ENCODE results near the gene NIBAN1. TPM values are rescaled to one million over a fixed set of nuclear protein-coding genes. Genes with fewer than 3 reads are reported as not detected.

Gene NIBAN1
- polyA plus RNA-seq, 3 donors = 10.2 to 24.6 (median 12.4) TPM

GRCh38 chr1:184965439-184965838 lies 8.9 kb downstream of the NIBAN1 start:
- Mint-ChIP-seq H3K4me3 (no peak overlapping the region), H3K27me3 (ENCODE audit: low read depth in 3 of 3) (no peaks in the 10 kb centered on the region), H3K4me1 (peaks cover 17% of the 10 kb centered on the region), H3K9me3 (peaks cover 0 to 4% (median 0%) of the 10 kb centered on the region in 7 donors), H3K36me3 (peaks cover 24 to 35% of the 10 kb centered on the region in 2 donors), H3K27ac (no peak overlapping the region)
- DNase-seq = no peak
- Histone ChIP-seq H2AFZ (ENCODE audit: insufficient read depth, low read depth, low read length, poor library complexity, severe bottlenecking) (no peak overlapping the region), H3K27ac (ENCODE audit: low read depth in 1 of 2, low read length in 2 of 2) (no peak overlapping the region), H3K9ac (ENCODE audit: insufficient read depth, low read length, poor library complexity, severe bottlenecking) (no peak overlapping the region), H3K27me3 (ENCODE audit: control insufficient read depth in 2 of 2, insufficient read depth in 2 of 2, low read length in 2 of 2) (no peaks in the 10 kb centered on the region), H4K20me1 (ENCODE audit: insufficient read depth, low read length) (peaks cover 35% of the 10 kb centered on the region), H3K4me3 (replicated peaks in 1 of 3; ENCODE audit: low read depth in 2 of 3, low read length in 3 of 3) (no peak overlapping the region), H3K9me3 (replicated peaks in 1 of 2; ENCODE audit: control insufficient read depth in 1 of 2, insufficient read depth in 1 of 2, low read length in 2 of 2) (no peaks in the 10 kb centered on the region), H3K4me2 (replicated peaks; ENCODE audit: extremely low read depth, low read length, poor library complexity, severe bottlenecking) (no peak overlapping the region), H3K36me3 (replicated peaks in 1 of 2; ENCODE audit: control insufficient read depth in 1 of 2, insufficient read depth in 2 of 2, low read length in 2 of 2) (peaks cover 6 to 30% of the 10 kb centered on the region in 2 donors), H3K4me1 (ENCODE audit: control insufficient read depth in 1 of 2, insufficient read depth in 2 of 2, low read length in 2 of 2) (peaks cover 2 to 3% of the 10 kb centered on the region in 2 donors), H3K79me2 (ENCODE audit: insufficient read depth, low read length) (peaks cover 97% of the 10 kb centered on the region)
- no peak for TF ChIP-seq CTCF (IDR thresholded peaks at IDR 0.05)
- WGBS (ENCODE audit: insufficient coverage) = no CpG with 5 or more reads among the region's 8 CpGs
- intact Hi-C loops (cut with micrococcal nuclease) = no loop called here

GRCh38 chr1:184959626-184960025 lies 14.7 kb downstream of the NIBAN1 start:
- H3K4me3 ChIP-seq (replicated peaks in 1 of 3; ENCODE audit: low read depth in 2 of 3, low read length in 3 of 3) = no peak overlapping the region
- no peaks in the 10 kb centered on the region for H3K9me3 ChIP-seq (replicated peaks in 1 of 2; ENCODE audit: control insufficient read depth in 1 of 2, insufficient read depth in 1 of 2, low read length in 2 of 2)
- H3K27ac ChIP-seq (ENCODE audit: low read depth in 1 of 2, low read length in 2 of 2) = no peak overlapping the region
- TF ChIP-seq CTCF (IDR thresholded peaks at IDR 0.05) = no peak
- peaks cover 2 to 26% of the 10 kb centered on the region in 2 donors for H3K36me3 ChIP-seq (replicated peaks in 1 of 2; ENCODE audit: control insufficient read depth in 1 of 2, insufficient read depth in 2 of 2, low read length in 2 of 2)
- no peaks in the 10 kb centered on the region for H3K27me3 Mint-ChIP-seq (ENCODE audit: low read depth in 3 of 3)
- WGBS (ENCODE audit: insufficient coverage) = no CpG with 5 or more reads among the region's 1 CpG
- peaks cover 92% of the 10 kb centered on the region for H3K79me2 ChIP-seq (ENCODE audit: insufficient read depth, low read length)
- no peak overlapping the region for H3K4me2 ChIP-seq (replicated peaks; ENCODE audit: extremely low read depth, low read length, poor library complexity, severe bottlenecking)
- no peaks in the 10 kb centered on the region for H3K4me1 ChIP-seq (ENCODE audit: control insufficient read depth in 1 of 2, insufficient read depth in 2 of 2, low read length in 2 of 2)
- no peak overlapping the region for H2AFZ ChIP-seq (ENCODE audit: insufficient read depth, low read depth, low read length, poor library complexity, severe bottlenecking)
- DNase-seq = no peak
- peaks cover 5% of the 10 kb centered on the region for H3K4me1 Mint-ChIP-seq
- no peak overlapping the region for H3K9ac ChIP-seq (ENCODE audit: insufficient read depth, low read length, poor library complexity, severe bottlenecking)
- no peak overlapping the region for H3K27ac Mint-ChIP-seq
- H3K36me3 Mint-ChIP-seq = peaks cover 11 to 30% of the 10 kb centered on the region in 2 donors
- intact Hi-C loops (cut with micrococcal nuclease) = no loop called here
- H3K4me3 Mint-ChIP-seq = no peak overlapping the region
- H4K20me1 ChIP-seq (ENCODE audit: insufficient read depth, low read length) = peaks cover 40% of the 10 kb centered on the region
- no peaks in the 10 kb centered on the region for H3K27me3 ChIP-seq (ENCODE audit: control insufficient read depth in 2 of 2, insufficient read depth in 2 of 2, low read length in 2 of 2)
- peaks cover 0 to 4% (median 0%) of the 10 kb centered on the region in 7 donors for H3K9me3 Mint-ChIP-seq

Measured in CD14-positive monocyte (primary cell).